CD4-positive, alpha-beta T cell treated with Interleukin-15 for 4 hours (primary cell): Measurements from ENCODE around the gene SLIT1.

ENCODE experiments used
- DNase-seq: peaks from one replicate; pipeline ENCODE4 v3.0.0-alpha.2; 2020; ENCODE audit warnings: low spot score

SLIT1 gene

DNA sequence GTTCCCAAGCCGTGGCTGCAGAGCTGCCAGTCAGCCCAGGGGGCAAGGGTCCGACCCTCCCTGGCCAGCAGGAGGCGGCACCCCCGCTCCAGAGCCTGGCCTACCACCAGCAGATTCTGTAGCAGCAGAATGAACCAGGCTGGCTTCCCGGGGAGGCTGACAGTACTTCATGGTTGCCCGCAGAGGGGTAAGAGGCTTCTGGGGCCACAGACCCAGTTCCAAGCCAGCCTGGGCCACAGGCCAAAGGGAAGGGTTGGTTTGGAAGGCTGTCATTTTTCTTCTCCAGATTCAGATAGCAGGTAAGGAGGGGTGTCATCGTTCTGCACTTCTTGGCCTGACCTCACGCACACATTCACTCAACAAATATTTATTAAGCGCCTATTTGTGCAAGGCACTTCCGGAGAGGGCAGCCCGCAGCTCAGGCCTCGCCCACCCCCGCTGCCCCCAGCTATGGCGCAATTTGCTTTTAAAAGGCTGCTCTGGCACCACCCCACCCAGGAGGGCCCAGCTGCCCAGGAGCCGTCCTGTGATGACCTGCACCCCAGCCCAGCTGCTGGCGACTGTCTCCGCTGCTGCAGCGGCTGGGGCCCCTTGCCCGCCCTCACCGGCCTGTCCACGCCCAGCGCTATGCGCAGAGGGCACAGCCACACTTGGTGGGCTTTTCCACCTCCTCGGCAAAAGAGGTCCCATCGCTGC lies 185.1 kb downstream of the SLIT1 start:
- no peak for DNase-seq

DNA sequence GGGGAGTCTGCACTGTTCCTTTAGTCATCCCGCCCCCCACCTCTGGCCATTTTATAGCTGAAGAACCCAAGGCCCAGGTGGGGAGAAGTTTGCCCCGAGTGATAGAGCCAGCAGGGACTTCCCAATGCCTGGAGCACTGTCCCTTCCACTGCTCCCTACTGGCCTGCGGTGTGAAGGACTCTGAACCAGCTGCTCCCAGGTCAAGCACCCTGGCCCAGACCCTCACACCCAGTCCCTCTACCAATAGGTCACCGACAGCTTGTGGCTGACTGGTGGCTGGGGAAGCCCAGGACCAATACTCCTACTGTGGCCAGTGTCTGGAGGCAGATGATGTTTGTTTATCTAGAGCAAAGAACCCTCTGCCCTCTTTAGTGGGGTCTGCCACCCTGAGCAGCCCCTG lies 185.8 kb downstream of the SLIT1 start:
- no peak for DNase-seq

DNA sequence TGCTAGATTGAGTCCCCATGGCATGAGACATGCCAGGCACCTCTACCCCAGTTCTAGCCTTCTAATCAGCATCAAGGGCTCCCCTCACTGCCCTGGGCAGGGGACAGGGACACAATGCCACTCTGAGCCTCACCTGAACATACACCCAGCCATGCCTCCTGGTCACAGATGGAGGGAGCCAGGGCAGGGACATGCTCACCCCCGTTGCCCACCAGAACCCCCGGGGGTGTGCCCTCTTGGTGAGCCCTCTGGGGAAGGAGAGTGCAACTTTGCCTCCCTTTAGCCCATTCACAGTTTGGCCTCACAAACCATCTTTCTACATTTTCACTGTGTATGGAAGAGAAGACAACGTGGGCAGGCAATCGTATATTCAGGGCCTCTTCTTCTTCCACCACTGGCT lies 186.4 kb downstream of the SLIT1 start:
- DNase-seq, result no peak

DNA sequence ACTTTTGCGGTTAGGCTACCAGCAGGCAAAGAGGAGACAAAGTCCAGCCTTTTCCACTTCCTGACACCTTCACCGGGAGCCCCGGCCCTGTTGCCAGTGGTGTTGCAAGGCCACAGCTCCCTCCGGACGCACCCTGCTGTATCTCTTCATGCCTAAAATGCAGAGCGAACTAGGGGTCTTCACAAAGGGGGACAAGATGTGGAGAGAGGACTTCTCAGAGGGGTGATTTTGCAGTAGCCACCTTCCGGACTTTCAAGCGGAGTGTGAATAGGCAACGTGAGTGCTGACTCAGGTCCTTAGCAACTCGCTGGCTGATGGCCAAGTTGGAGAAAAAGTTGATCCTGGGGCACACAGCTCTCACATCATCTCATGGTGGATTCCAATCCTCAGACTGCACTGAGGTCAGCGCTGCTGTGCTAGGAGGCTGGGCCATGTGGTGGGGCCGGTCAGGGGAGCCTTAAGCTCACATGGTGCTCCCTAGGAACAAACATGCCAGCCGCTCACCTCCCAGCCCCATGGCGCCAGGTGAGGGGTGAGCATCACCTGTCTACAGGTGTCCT lies 187.3 kb downstream of the SLIT1 start:
- DNase-seq, result no peak

DNA sequence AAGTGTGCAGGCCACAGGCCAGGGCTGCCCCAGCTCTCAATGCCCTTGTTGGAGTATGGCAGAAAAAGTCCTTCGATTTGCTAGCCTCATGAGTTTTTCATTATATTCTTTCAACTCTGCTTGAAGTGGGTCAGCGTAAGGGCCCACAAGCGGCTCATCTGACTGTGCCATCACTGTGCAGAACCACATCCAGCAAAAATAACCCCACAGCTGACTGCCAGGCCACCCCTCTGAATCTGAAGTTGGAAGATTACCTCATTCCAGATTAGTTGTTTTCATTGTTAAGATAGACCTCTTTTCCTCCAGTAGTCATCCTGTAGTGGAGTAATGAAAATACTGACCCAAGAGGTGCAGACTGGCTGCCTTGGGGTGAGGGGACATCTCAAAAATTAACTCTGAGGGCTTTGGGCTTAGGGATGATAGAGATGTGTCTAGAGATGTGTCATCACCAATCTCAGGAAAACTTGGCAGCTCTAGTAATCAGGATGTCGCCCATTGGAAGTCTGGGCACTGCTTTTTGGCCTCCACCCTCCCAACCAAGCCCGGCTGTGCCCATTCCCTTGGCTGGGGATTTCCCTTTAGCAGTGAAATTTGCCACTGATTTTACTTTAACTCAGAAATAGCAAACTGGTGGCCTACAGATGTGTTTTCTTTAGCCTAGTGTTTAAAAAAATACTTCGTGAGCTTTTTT lies 189.3 kb downstream of the SLIT1 start:
- no peak for DNase-seq

DNA sequence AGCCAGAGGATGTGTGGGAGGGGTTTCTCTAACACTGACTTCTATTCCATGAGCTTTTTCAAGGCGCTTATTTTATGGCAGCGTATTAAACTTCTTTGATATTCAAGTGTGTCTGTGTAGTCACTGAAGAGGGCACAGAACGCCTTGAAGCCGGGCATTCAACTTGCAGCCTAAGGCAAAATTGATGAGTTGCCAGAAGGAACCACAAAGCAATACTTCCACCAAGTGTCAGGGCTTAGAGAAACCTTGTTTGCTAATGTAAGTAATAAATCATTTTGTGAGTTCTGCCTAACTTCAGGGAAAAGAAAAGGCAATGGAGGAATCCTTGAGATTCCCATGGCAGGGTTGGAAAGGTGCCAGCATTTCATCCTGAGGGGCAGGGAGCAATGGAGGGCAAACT lies 189.9 kb downstream of the SLIT1 start:
- DNase-seq, result no peak

DNA sequence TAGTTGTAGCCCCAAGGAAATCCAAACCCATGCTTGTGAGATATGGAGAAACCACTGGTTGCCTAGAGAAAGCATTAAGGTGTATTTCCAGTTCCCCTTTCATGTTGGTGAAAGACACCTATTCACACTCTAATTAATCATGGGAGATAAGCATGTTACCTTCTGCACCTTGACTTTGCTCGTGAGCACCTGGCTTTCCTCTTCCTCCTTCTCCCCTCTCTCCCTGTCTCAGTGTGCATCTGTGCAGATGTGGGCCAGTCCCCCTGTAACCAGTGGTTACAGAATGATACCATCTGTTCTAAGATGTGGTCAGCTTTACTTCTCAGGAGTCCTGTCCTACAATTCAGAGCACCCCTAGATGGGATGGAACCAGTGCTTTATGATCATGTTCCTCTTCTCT lies 193.0 kb downstream of the SLIT1 start:
- DNase-seq, result no peak

DNA sequence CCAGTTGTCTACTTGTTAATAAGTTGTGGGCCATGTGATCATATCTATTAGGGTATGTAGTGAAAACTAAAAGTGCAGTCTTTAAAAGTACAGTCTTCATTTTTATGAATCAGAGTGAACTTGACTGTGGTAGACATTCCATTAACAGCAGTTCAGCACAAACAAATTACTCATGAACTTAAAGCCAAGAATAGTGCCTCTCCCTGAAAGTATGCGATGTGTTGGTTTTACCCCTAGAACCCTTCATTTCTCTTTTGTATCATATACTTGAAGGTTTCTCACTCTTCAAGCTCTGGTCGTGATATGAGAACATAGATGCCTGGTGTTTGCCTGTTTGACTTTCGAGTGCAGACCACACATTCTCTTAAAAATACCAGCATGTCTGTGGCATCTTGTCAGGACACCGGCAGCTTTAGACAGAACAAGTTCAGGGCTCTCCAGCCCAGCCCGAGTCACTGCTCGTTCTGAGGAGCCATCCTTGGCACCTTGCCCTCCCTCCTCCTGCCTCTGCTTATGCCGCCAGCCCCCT lies 194.4 kb downstream of the SLIT1 start:
- DNase-seq, result no peak

DNA sequence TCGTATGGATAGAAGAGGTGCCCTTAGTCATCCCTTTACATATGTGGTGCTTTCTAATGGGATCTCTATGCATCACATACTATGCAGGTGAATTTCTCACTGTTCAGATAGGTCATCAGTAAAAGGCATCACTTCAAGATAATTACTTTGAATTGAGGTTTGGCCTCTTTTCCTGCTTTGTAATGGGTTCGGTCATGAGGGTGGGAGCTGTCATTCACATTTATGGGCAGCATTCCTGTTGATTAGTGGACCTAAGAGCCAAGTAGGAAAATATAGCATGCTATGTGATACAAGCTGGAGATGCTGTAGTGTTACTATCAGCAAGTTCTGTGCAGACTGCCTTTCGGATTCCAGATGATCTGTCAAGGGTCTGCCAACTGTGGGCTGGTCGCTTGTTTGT lies 197.3 kb downstream of the SLIT1 start:
- DNase-seq, result no peak

DNA sequence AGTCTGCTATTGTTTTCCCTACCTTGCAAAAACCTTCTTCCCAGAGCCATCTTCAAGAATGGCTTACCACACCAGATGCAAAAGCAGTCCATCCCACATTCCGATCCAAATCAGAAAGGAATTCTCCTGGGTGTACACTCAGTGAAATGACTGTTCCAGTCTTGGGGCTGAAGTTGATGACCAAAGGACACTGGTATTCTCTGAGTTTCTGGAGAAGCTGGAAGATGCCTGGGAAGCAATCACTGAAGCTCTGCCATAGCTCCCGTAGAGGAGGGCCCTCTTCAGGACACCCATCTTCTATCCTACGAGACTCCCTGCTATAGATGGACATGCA lies 197.9 kb downstream of the SLIT1 start:
- no peak for DNase-seq

DNA sequence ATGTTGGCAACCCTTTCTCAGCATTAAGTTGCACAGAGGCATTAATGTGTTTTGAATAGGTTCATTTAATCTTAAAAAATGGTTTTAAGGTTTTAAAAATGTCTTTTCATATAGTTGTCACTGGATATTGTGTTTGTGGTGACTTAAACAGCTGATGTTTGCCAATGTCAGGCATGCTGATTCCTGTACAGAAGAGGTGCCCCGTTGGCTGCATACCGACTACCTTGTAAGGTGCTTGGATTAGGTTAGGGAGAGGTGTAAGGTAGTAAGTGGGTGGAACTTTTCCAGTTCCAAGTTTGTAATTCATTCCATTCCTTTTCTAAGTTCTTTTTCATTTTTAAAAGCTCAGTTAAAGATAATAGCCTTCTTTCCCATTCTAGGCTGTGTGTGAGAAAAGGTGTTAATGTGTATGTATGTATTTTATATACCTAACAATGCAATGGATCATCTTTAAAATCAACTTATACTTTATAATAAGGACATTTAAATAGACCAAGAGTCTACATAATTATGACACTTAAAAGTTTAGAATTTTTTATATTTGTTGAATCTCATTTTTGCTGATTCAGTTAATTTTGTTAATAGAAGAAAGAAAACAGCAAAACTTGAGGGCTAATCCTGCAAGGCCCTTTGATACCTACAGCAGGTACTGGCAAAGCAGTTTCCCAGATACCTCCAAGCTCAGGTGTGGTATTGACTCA lies 198.5 kb downstream of the SLIT1 start:
- no peak for DNase-seq

DNA sequence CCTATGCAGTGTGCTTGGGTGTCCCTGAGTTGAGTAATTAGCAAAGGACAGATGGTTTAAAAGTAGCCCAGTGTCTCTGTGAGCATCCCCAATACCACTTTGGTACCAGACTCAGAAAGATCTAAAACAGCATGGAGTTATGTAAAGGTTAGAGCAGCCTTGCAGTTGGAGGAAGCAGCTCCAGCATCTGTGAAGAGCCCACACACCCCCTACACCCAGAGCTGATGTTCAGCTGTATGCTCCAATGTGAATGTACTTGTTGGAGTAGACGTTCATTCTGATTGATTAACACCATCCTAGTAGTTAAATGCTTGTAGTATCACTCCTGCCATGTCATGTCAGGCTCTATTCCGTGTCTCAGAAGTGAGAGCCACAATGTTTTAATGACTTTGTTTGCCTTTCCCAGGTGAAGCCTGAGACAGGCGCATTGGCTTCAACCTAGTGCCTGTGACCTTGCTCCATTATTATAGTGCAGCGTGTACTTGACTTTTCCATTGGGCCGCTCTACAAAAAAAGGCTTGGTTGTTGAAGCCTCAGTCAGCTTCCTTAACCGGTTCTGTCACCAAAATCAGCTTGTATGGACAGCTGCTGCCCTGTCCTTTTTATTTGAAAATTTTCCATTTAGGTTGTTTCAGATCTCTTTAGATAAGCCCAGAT lies 199.4 kb downstream of the SLIT1 start:
- no peak for DNase-seq

DNA sequence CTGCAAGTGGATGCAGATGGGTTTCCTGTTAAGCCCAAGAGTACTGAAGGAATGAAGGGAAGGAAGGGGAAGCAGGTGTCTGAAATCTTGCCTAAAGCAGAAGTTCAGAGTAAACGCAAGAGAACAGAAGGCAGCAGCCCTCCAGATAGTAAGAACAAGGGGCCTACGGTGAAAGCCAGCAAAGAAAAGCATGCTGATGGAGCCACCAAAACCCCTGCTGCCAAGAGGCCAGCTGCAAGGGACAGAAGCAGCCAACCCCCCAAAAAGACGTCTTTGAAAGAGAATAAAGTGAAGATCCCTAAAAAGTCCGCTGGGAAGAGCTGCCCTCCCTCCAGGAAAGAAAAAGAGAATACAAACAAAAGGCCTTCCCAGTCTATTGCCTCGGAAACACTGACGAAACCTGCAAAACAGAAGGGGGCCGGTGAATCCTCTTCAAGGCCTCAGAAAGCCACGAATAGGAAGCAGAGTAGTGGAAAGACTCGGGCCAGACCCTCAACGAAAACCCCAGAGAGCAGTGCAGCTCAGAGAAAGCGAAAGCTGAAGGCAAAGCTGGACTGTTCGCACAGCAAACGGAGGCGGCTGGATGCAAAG lies 201.1 kb downstream of the SLIT1 start:
- no peak for DNase-seq

DNA sequence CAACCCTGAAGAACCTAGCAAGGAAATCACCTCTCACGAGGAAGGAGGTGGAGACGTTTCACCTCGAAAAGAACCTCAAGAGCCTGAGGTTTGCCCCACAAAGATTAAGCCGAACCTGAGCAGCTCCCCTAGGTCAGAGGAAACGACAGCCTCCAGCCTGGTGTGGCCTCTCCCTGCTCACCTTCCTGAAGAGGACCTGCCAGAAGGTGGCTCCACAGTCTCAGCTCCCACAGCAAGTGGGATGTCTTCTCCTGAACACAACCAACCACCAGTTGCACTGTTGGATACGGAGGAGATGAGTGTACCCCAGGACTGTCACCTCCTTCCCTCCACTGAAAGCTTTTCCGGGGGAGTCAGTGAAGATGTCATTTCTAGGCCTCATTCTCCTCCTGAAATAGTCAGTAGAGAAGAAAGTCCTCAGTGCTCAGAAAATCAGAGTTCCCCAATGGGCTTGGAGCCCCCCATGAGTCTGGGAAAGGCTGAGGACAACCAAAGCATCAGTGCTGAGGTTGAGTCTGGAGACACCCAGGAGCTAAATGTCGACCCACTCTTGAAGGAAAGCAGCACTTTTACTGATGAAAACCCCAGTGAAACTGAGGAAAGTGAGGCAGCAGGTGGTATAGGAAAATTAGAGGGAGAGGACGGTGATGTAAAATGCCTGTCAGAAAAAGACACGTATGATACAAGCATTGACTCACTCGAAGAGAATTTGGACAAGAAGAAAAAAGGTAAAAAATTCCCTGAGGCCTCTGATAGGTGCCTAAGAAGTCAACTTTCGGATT lies 203.4 kb downstream of the SLIT1 start:
- DNase-seq, result no peak

DNA sequence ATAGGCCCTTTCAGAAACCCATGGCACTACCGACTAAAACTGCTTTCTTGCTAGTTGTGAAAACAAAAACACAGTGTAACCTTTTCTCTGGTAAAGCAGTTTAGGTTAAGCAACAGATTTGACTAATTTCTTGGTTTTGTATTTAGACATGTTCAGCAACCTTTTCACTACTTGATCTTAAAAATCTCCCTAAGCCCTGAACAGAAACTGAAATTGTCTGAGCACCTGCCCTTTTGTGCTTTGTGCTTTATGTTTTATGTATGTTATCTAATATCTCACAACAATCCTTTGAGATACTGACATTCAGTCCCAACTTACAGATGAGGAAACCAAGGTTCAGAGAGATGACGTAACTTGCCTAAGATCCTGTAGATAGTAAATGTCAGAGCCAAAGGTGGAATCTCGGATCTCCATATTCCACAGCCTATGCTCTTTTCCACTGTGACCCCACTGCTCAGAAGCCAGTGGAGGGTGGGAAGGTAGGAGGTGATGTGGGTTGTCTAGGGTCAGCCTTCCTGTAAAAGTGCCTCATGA lies 207.1 kb downstream of the SLIT1 start:
- DNase-seq, result no peak

DNA sequence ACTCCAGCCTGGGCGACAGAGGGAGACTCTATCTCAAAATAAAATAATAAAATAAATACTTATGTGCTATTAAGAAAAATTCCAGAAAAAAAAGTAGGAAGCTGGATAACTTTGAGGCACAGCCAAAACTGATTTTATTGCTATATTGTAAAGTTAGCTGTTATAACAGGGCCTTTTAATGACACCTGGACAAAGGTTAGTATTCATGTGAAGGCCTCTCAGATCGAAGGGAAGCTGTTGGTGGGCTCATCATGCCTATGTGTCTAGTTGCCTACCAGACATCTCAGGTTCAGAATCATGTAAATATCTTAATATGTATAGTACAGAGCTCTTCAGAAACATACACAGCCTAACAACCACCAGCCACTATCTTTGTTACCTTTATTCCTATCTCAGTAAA lies 210.6 kb downstream of the SLIT1 start:
- DNase-seq, result no peak

DNA sequence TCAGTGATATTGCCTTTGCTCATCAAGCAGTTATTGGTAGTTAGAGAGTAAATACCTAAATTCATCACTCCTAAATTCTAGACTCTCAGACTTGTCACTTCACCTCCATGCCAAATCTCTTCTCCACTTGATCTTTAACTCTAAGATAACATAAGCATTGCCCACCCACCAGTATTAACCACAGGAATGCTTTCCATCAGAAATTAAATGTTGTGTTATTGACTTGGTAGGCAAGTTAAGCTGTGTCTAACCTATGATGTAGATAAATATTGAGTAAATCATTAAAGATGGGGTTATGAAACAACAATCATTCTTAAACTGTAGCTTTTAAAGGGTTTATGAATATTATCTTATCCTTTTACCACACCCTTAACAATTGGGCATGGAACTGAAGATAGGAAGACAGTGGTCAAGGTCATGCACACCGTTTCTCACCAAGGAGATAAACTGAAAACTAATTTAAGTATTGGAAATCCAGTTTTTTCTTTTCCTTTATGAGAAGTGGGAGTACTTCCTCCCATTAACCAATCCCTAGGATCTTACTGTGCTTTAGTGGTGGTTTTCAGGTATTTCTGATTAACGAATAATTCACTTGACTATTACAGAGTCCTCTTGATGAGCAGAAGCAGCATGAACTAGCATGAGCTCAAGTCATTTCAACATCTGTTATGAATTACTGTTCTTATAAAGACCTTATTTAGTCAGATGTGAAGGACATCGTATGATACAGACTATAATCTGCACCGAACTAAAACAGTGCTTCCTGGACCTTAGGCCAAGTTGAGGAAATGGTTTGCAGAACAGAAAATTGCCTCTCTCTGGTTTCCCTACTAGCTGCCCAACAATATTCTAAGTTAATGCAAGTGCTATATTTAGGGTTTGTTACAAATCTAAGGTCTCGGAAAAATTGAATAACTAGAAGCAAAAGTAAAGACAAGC lies 211.7 kb downstream of the SLIT1 start:
- DNase-seq, result no peak

DNA sequence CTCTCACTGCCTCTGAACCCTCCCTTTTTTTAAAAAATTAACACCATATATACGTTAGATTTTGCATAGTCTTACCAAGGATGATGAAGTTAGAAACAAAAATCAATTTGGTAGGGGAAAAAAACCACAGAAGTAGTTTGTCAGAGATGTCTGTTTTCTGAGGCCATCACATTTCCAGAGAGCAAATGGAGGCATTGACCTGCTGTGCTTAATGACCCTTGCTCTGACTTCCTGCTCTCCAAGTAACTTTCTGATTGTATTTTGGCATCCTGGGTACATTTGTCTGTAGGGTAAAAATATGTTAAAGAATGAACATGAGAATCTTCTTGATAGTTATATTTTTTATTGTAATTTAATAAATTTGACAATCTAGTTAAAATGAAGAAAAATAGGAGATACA lies 213.5 kb downstream of the SLIT1 start:
- DNase-seq, result no peak

DNA sequence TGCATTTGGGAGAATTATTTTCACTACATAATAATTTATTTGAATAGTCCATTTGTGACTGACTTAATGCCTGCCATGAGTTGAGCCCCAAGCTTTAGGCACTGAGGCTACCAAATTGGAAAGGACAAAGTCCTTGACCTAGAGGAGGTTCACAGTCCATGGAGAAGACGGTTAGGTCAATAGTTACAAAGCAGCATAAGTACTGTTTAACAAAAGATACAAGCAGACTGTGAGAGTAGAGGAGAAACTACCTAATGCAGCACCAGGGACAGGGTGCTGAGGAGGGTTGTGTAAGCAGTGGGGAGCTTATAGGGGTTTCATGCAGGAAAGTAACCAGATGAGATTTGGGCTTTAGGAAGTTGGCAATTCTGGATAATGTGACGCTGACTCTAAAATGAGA lies 214.4 kb downstream of the SLIT1 start:
- no peak for DNase-seq
